Activated CD4-positive, CD25-positive, alpha-beta regulatory T cell (primary cell): Measurements from ENCODE around the gene SKOR1.

Source experiments
- DNase-seq, 4 experiments: peaks; one replicate each; lab custom pipeline; 2025; lab: John Stamatoyannopoulos, UW

The SKOR1 gene

DNA sequence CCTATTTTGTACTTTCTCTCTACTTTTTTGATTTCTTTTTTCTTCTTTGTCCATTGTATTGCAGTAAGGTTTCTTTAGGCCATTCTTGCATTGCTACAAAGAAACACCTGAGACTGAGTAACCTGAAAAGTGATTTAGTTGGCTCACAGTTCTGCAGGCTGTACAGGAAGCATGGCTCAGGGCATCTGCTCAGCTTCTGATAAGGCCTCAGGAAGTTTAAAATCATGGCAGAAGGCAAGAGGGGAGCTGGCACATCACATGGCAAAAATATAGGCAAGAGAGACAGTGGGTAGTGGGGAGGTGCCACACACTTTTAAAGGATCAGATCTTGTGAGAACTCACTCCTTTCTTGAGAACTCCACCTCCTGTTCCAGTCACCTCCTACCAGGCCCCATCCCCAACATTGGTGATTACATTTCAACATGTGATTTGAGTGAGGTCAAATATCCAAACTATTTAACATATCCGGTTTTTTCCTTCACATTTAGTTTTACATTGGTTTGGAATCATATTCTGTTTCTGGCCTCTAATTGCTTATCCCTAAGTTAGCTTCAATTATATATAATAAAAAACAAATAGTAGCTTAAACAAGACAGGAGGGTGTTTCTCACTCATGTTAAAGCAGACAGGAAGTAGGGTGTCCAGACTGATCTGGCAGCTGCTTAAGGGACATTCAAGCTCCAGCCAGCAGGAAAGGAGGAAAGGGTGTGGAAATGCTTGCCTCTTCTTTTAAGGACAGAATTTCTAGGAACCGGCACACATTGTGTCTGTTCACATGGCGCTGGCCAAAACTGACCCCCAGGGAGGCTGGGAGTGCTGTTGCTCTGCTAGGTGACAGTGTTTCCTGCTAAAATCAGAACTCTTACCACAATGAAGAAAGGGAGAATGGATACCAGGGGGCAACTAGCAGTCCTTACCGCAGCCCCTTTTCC is 28.8 kb upstream of the SKOR1 start:
- no peak for DNase-seq

GRCh38 chr15:67799801-67800205 is 25.5 kb upstream of the SKOR1 start:
- no peak for DNase-seq

DNA sequence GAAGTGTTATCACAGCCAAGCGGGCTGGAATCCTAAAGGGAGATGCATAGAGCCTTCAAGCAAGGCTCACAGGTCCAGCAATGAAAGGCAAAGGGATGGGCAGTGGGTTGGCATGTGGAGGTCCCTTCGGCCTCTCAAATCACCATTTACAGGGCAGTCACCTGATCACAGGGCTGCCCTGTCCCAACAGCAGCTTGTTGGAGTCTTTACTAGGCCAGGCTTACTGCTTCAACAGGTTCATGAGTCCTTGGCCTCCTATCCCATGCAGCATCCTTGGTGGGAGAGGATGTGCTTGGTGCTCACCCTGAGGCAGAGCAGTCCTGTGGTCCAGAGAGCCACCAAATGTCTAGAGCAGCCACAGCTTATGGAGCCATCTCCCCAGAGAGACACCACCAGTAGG is 24.2 kb upstream of the SKOR1 start:
- no peak for DNase-seq

DNA sequence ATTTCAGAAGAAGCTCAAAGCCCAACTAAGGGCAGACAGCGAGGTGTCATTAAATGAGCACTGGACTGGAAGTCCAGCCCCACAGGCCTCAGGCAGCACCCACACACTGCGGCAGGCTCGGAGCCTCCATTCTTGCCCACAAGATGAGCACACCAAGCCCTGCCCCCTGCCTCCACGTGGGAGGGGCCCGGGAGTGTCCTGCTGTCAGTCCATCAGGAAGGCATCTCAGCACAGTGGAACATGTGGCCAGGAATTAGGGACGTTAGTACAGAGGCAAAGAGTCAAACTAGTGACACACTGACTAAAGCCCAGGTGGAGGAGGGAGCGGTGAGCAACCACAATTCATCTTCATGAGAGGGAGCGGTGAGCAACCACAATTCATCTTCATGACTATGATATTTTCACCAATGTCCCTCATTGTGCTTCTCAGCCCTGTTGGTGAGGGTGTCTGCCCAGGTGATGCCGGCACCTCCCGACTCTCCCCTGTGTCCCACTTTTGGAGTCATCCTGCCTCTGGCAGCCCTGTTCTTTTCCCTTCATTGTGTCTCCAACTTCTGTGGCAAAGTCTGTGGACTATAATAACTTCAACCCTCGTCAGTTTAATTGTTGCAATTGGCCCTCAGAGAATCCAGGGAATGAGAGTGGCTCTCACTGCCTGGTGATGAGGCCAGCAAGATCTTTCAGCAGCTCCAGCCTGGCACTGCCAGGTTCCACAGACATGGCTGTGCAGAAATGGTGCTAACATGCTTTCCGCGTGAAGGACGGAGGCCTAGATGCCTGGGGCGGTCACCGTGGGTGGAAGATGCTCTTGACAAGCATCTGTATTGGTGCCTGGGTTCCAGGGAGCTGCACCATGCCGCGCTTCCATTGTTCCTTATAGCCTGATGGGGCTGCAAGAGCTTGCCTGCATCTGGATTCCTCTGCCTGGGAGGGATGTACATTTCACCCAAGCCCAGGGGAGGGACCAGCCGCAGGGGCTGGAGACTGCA is 23.1 kb upstream of the SKOR1 start:
- DNase-seq, result no peak

- no peak for DNase-seq
These were observed 22.0 kb upstream of the SKOR1 start for GRCh38 chr15:67803299-67803698.

- no peak for DNase-seq
These were observed 21.1 kb upstream of the SKOR1 start for GRCh38 chr15:67803996-67804843.

DNA sequence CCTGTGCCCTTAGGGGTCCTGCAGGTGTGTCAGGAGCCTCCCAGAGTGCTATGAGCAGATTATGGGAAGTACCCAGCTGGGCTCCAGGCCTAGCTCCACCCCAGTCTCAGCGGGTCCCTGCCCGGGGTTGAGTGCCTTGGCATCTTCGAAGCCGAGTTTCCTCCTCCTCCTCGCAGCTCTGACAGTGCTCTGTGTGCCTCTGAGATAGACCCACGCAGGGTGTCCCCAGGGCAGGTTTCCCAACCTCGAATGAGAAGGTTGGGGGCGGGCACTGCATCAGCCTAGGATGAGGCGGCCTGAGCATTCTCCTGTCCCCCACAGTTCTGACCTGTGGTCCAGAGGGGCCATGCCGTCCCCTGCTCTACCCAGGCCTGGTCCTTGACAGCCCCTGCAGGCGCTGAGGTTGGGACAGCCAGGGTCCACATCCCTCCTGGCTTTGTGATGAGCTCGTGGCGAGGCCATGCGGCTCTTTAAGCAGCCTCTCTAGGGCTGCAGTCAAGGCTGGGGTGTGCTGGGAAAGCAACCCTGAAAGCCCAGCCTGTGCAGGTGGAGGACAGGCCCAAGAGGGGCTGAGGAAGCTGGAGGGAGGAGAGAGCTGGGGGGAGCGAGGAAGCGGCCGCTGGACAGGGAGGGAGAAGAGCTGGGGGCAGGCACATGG is 20.2 kb upstream of the SKOR1 start:
- DNase-seq, result no peak

GRCh38 chr15:67805666-67806516 is 19.4 kb upstream of the SKOR1 start:
- no peak for DNase-seq

DNA sequence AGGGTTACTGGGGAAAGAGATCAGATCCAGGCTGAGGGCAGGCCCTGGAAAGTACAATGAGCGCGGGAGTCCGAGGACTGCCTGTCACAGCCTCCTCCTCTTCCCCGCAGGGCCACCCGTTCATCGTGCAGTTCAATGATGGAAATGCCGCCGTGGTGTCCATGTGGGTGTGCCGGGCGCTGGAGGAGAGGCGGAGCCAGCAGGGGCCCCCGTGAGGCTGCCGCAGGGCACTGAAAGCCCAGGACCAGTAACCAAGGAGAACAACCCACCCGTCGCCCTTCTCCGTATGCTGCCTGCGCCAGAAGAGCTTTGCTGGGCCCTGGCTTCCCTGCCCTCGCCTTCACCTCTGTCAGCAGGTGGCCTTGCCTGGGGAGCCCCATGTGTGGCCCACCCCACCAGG is 18.8 kb upstream of the SKOR1 start:
- no peak for DNase-seq

- DNase-seq, result no peak
These were observed 18.2 kb upstream of the SKOR1 start for GRCh38 chr15:67807141-67807540.

GRCh38 chr15:67807836-67808235 is 17.5 kb upstream of the SKOR1 start:
- DNase-seq, result no peak

GRCh38 chr15:67808821-67809220 is 16.5 kb upstream of the SKOR1 start:
- DNase-seq, result no peak

GRCh38 chr15:67809441-67809840 is 15.9 kb upstream of the SKOR1 start:
- DNase-seq, result no peak

GRCh38 chr15:67809866-67810265 is 15.4 kb upstream of the SKOR1 start:
- DNase-seq, result no peak

DNA sequence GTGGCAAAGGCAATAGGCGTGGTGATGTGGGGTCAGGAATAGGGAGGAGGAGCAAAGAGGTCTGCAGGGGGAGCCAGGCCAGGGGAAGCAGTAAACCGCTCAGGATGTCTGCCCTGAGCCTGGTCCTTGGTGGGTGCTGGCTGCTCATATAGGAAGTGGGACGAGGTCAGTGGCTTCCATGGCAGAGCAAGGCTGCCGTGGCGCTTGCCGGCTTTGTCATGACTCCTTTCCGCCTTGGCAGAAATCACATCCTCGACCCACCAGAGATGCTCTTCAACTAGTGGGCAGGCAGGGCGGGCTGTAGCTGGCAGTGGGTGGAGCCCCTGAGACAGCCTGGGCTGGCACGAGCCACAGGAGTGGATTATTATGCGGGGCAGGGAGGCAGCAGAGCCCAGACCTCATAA is 13.1 kb upstream of the SKOR1 start:
- no peak for DNase-seq

DNA sequence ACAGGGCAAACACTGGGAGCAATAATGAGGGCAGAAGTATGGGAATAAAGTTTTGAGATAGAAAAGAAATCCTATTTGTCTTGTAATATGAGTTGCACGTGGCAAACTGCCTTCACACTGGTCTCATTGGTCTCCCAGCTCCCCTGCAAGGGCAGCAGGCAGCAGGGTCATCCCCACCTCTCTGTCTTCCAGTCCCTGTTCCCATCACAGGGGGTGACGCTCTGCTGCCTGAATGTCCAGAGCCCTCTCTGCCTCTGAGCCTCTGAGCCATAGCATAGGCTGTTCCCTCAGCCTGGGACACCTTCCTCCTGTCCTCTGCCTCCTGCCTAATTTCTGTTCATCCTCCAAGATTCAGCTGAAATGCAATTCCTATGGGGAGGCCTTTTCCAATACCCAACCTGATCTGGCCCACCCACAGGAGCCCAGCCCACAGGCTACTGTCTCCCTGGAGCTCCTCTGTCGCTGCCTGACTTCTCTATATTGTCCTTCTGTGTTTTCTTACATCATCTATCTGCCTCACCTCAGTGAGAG is 12.1 kb upstream of the SKOR1 start:
- no peak for DNase-seq

DNA sequence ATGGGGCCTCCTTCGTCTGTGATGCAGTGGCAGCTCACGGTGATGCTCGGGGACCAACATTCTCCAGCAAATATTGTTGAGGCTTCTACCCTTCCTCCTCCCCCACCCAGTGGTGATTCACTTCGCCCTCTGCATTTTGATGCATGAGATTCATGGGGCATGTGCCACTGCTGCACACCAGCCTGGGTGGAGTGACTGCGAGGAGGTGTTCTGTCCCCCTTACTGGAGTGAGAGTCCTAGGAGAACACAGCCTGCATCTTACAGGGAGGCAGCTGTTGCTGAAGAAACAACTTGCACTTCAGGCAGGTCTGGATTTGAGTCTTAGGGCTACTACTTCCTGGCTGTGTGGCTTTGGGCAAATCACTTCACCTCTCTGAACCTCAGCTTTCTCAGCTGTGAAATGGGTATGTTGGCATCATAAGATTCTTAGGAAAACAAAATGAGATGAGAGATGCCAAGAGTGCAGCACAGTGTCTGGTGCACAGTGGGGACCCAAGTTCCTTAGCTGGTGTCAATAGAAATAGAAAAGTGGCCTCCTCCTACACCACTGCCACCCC is 10.2 kb upstream of the SKOR1 start:
- DNase-seq, result no peak

DNA sequence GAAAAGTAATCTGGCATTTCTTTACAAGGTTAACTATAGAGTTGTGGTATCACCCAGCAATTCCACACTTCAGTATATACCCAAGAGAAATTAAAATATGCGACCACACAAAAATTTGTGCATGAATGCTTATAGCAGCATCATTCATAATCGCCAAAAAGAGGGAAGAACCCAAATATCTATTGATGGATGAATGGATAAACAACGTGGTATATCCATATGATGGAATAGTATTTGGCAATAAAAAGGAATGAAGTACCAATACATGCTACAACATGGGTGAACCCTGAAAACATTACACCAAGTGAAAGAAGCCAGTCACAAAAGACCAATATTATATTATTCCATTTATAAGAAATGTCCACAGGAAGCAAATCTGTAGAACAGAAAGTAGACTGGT is 8.6 kb upstream of the SKOR1 start:
- no peak for DNase-seq

GRCh38 chr15:67818464-67818863 is 6.8 kb upstream of the SKOR1 start:
- no peak for DNase-seq

DNA sequence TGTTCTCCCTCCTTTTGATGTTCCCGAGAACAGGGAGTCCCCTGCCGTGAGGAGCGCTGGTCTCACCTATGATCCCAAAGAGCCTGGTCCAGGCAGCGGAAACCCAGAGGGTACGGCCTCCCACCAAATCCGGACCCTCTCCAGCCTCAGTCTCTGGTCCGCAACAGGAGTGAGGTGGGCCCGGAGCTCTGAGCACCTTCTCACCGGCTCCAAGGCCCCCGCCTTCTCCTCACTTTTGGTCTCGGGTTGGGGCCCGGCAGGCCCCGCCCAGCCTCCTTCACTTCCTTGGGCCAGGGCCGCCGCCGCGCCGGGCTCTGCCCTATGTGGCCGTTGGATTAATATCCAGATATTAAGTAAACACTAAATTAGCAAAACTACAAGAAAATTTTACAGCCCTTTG is 5.7 kb upstream of the SKOR1 start:
- no peak for DNase-seq
